Fibroblast of the aortic adventitia (primary cell): ENCODE measurements around the gene LITAF. TPM values are rescaled to one million over a fixed set of nuclear protein-coding genes. Genes with fewer than 3 reads are reported as not detected.

Experiments
- DNase-seq: peaks from one replicate; pipeline ENCODE4 v3.0.0-alpha.2; 2010; ENCODE audit warnings: low read depth
- H3K4me3 ChIP-seq: 2 replicates; pipeline ENCODE4 v1.5.1; 2011; ENCODE audit warnings: low read depth, mild to moderate bottlenecking, control low read depth, low read length, moderate library complexity
- total RNA-seq: library from RNA; depleted of rRNA; stranded (reverse); fragments of >200 nt; gene quantifications from 2 replicates; pipeline ENCODE4 v1.2.3, GENCODE V29; 2012; ENCODE audit warnings: low replicate concordance
- TF ChIP-seq, protein P1 (sequence below): IDR thresholded peaks from 2 replicates; pipeline ENCODE4 v1.5.1; 2011; ENCODE audit warnings: mild to moderate bottlenecking, low read length, control low read depth, inconsistent platforms; ENCODE audit not compliant: insufficient read depth

LITAF gene
- total RNA-seq, 1 donor: 44.6 TPM

GRCh38 chr16:11500700-11501346 is 85.9 kb downstream of the LITAF start:
- H3K4me3 ChIP-seq: no peak overlapping the region
- TF ChIP-seq, protein P1, sequence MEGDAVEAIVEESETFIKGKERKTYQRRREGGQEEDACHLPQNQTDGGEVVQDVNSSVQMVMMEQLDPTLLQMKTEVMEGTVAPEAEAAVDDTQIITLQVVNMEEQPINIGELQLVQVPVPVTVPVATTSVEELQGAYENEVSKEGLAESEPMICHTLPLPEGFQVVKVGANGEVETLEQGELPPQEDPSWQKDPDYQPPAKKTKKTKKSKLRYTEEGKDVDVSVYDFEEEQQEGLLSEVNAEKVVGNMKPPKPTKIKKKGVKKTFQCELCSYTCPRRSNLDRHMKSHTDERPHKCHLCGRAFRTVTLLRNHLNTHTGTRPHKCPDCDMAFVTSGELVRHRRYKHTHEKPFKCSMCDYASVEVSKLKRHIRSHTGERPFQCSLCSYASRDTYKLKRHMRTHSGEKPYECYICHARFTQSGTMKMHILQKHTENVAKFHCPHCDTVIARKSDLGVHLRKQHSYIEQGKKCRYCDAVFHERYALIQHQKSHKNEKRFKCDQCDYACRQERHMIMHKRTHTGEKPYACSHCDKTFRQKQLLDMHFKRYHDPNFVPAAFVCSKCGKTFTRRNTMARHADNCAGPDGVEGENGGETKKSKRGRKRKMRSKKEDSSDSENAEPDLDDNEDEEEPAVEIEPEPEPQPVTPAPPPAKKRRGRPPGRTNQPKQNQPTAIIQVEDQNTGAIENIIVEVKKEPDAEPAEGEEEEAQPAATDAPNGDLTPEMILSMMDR: no peak

DNA sequence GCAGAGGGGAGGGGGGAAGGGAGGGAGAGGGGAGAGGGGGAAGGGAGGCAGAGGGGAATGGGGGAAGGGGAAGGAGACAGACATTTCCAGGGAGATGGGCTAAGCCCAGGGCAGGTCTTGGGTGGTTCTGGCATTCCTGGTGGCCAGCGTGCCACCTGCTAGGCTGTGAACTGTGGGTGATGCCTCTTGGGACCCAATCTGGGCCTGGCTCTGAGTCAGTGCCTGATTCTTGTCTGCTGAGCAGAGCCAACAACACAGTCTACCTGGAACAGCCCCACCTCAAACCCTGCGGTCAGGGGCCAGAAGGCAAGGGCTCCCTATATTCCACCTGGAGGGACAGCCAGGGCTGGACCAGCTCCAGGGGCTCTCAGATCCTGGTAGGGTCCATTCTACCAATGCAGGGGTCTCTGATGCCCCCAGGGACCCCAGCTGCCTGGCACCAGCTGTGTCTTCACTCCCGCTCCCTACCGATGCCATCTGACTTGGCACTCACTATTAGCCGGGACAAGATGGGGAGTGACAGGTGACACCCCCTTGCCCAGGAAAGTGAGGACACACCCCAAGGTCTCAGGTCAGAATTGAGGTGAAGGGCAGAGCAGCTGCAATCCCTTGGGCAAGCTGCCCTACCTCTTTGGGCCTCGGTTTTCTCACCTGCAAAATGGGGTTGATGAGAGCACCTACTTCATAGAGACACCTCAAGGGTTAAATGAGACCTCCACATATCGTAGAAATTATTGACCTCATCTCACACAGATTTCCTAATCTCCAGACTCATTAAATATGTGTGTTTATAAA is 87.2 kb downstream of the LITAF start:
- no peak for DNase-seq
- no peak overlapping the region for H3K4me3 ChIP-seq
- TF ChIP-seq, protein P1: no peak

More at GRCh38 chr16:11500700-11501346, 85.9 kb downstream of the LITAF start:
- DNase-seq: no peak

GRCh38 chr16:11498683-11499082 is 88.0 kb downstream of the LITAF start:
- TF ChIP-seq, protein P1: no peak
- DNase-seq: no peak
- H3K4me3 ChIP-seq: no peak overlapping the region

DNA sequence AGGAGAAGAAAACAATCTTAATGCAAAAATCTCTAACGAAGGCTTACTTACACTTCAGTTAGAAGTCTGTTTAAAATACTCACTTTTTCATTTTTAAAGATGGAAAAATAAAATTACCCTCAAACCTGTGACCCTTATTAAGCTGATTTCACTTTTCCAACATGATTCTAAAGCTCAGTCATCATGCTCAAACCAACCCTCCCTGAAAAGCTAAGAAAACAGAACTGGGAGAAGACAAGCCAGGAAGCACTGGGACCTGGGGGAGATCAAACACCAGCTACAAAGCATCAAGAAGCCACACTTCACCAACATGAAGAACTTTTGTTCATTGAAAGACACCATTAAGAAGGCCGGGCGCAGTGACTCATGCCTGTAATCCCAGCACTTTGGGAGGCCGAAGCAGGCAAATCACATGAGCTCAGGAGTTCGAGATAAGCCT is 88.8 kb downstream of the LITAF start:
- TF ChIP-seq, protein P1: no peak
- H3K4me3 ChIP-seq: no peak overlapping the region
- peak; percentile 49 for DNase-seq

Other genes with a start within 250 kb of the LITAF start
- 3.0 and 24.4 TPM in 2 replicates for gene RMI2, start 241.5 kb downstream of the LITAF start, total RNA-seq
- 9.2 and 10.1 TPM in 2 replicates for gene SNN, start 81.5 kb upstream of the LITAF start, total RNA-seq
- gene TXNDC11, start 155.9 kb upstream of the LITAF start, total RNA-seq: 9.0 and 24.0 TPM in 2 replicates
- gene ZC3H7A, start 210.3 kb upstream of the LITAF start, total RNA-seq: 31.9 and 106 TPM in 2 replicates